DND-41 (cell line): ENCODE measurements around the gene MAGI3.

Experiments
- ATAC-seq: fragments of 200-7000 bp; cut with Tn5 transposase; 3 replicates; pipeline ENCODE4 v1.9.1; 2021; ENCODE audit warnings: low read depth; ENCODE audit not compliant: insufficient read depth
- DNase-seq: peaks from one replicate; pipeline ENCODE4 v3.0.0-alpha.2; 2020
- H2AFZ ChIP-seq: 2 replicates; pipeline ENCODE4 v1.6.0; 2012; ENCODE audit warnings: low read depth, low read length
- H3K27ac ChIP-seq: 2 replicates; pipeline ENCODE4 v1.5.1; 2012; ENCODE audit warnings: low read length, inconsistent platforms
- H3K27me3 ChIP-seq: fragments of 200-600 bp; sonication (generic); 2 replicates; pipeline ENCODE4 v1.6.0; 2012; ENCODE audit warnings: low read length, mild to moderate bottlenecking, inconsistent platforms; ENCODE audit not compliant: insufficient read depth, poor library complexity
- H3K36me3 ChIP-seq: 2 replicates; pipeline ENCODE4 v1.5.1; 2012; ENCODE audit warnings: low read length, inconsistent platforms; ENCODE audit not compliant: insufficient read depth
- H3K4me1 ChIP-seq: 2 replicates; pipeline ENCODE4 v1.5.1; 2012; ENCODE audit warnings: mild to moderate bottlenecking, low read length; ENCODE audit not compliant: insufficient read depth
- H3K4me2 ChIP-seq: 2 replicates; pipeline ENCODE4 v1.6.0; 2012; ENCODE audit warnings: mild to moderate bottlenecking, moderate library complexity, low read length, inconsistent platforms; ENCODE audit not compliant: insufficient read depth
- H3K4me3 ChIP-seq, 2 experiments: fragments of 200-600 bp in 1 of 2; shearing (Covaris generic) in 1 of 2; 2 replicates each; pipeline ENCODE4 v1.5.1; 2012 to 2016; ENCODE audit warnings: inconsistent platforms in 2 of 2, low read length in 2 of 2, mild to moderate bottlenecking in 2 of 2, low read depth in 1 of 2, moderate library complexity in 1 of 2
- H3K79me2 ChIP-seq: 2 replicates; pipeline ENCODE4 v1.6.0; 2012; ENCODE audit warnings: low read length, inconsistent platforms; ENCODE audit not compliant: insufficient read depth
- H3K9ac ChIP-seq: 2 replicates; pipeline ENCODE4 v1.6.0; 2012; ENCODE audit warnings: low read depth, mild to moderate bottlenecking, inconsistent platforms, low read length, moderate library complexity
- H3K9me3 ChIP-seq: 2 replicates; pipeline ENCODE4 v1.5.1; 2012; ENCODE audit warnings: low read length, moderate library complexity, mild to moderate bottlenecking, inconsistent platforms; ENCODE audit not compliant: insufficient read depth, severe bottlenecking
- H4K20me1 ChIP-seq: 2 replicates; pipeline ENCODE4 v1.6.0; 2012; ENCODE audit warnings: low read length; ENCODE audit not compliant: insufficient read depth
- EZH2 ChIP-seq: IDR thresholded peaks from 3 replicates; pipeline ENCODE4 v1.6.1; 2012; ENCODE audit warnings: borderline replicate concordance, low read depth, mild to moderate bottlenecking, moderate library complexity, low read length, inconsistent platforms; ENCODE audit not compliant: severe bottlenecking
- TF ChIP-seq, protein P1 (sequence below): IDR thresholded peaks from 2 replicates; pipeline ENCODE4 v1.5.1; 2012; ENCODE audit warnings: borderline replicate concordance, low read length, moderate library complexity, mild to moderate bottlenecking; ENCODE audit not compliant: poor library complexity, severe bottlenecking; ENCODE audit errors: extremely low read depth

The MAGI3 gene

GRCh38 chr1:113388017-113388620 lies 2.2 kb upstream of the MAGI3 start:
- H3K79me2 ChIP-seq, result peaks cover 13% of the 10 kb centered on the region
- no peak overlapping the region for H3K27ac ChIP-seq
- no peaks in the 10 kb centered on the region; the same call in 1 of the 2 replicates for H3K36me3 ChIP-seq
- no peak for DNase-seq
- no peaks in the 10 kb centered on the region for H3K27me3 ChIP-seq
- TF ChIP-seq, protein P1, sequence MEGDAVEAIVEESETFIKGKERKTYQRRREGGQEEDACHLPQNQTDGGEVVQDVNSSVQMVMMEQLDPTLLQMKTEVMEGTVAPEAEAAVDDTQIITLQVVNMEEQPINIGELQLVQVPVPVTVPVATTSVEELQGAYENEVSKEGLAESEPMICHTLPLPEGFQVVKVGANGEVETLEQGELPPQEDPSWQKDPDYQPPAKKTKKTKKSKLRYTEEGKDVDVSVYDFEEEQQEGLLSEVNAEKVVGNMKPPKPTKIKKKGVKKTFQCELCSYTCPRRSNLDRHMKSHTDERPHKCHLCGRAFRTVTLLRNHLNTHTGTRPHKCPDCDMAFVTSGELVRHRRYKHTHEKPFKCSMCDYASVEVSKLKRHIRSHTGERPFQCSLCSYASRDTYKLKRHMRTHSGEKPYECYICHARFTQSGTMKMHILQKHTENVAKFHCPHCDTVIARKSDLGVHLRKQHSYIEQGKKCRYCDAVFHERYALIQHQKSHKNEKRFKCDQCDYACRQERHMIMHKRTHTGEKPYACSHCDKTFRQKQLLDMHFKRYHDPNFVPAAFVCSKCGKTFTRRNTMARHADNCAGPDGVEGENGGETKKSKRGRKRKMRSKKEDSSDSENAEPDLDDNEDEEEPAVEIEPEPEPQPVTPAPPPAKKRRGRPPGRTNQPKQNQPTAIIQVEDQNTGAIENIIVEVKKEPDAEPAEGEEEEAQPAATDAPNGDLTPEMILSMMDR, result no peak
- no peak for TF ChIP-seq EZH2
- no peak overlapping the region for H2AFZ ChIP-seq
- no peak overlapping the region for H3K4me3 ChIP-seq
- peaks cover 35% of the 10 kb centered on the region for H3K4me1 ChIP-seq
- no peak overlapping the region for H3K4me2 ChIP-seq
- H3K9ac ChIP-seq, result no peak overlapping the region
- H4K20me1 ChIP-seq, result peaks cover 7% of the 10 kb centered on the region; the same call in 1 of the 2 replicates
- H3K9me3 ChIP-seq, result no peaks in the 10 kb centered on the region
- ATAC-seq, result no peak

- DNase-seq (peak; percentile 10), ATAC-seq (no peak)
- peak overlapping the region in 1 of 2 experiments; percentile 64; a peak in 2 of 4 replicates for H3K4me3 ChIP-seq
- H3K4me2 ChIP-seq, result peak overlapping the region; percentile 71
- no peak overlapping the region for H3K27ac ChIP-seq
- H3K9ac ChIP-seq, result peak overlapping the region; percentile 91; the same call in 1 of the 2 replicates
- no peaks in the 10 kb centered on the region for H3K9me3 ChIP-seq
- H3K4me1 ChIP-seq, result peaks cover 38% of the 10 kb centered on the region
- no peak for TF ChIP-seq EZH2
- H4K20me1 ChIP-seq, result peaks cover 7% of the 10 kb centered on the region; the same call in 1 of the 2 replicates
- peaks cover 13% of the 10 kb centered on the region for H3K79me2 ChIP-seq
- no peaks in the 10 kb centered on the region; the same call in 1 of the 2 replicates for H3K36me3 ChIP-seq
- peak overlapping the region; percentile 73; the same call in 1 of the 2 replicates for H2AFZ ChIP-seq
- no peaks in the 10 kb centered on the region for H3K27me3 ChIP-seq
Observed at GRCh38 chr1:113388621-113389358, 1.5 kb upstream of the MAGI3 start.

DNA sequence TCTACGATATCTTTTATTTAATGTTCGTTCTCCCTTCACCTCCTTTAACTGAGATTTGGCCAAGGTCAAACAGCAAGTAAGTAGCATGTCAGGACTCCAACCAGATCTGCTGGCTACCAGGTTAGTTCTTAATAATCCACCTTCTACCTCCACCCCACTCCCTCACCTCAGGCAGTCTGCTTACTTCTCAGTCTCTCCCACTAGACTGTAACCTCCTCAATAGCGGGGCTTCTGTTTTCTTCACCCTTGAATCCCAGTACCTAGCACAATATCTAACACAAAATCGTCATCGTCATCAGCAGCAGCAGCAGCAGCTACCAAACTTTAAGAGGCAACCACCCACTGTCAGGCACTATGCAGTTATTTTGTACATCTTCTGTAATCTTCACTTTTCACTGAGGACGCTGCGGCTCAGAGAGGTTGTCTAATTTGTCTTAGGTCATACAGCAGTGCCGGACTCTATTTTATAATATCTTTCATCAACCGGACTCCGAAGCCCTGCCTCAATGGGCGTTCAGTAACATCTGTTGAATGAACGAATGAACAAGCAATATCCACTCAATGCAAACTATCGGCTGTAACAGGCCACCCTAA lies 859 bp upstream of the MAGI3 start:
- peaks cover 42% of the 10 kb centered on the region for H3K4me1 ChIP-seq
- H3K9me3 ChIP-seq, result no peaks in the 10 kb centered on the region
- TF ChIP-seq EZH2, result no peak
- TF ChIP-seq, protein P1, result no peak
- peak overlapping the region; percentile 91 for H3K9ac ChIP-seq
- peak overlapping the region; percentile 73 for H2AFZ ChIP-seq
- peaks cover 7% of the 10 kb centered on the region; the same call in 1 of the 2 replicates for H4K20me1 ChIP-seq
- no peaks in the 10 kb centered on the region for H3K27me3 ChIP-seq
- DNase-seq, result no peak
- H3K79me2 ChIP-seq, result peaks cover 15% of the 10 kb centered on the region
- no peaks in the 10 kb centered on the region; the same call in 1 of the 2 replicates for H3K36me3 ChIP-seq
- H3K27ac ChIP-seq, result peak overlapping the region; percentile 69; the same call in 1 of the 2 replicates
- peak overlapping the region; percentile 71 for H3K4me2 ChIP-seq
- no peak for ATAC-seq
- H3K4me3 ChIP-seq, result peak overlapping the region; percentile 64 to 73; a peak in 3 of 4 replicates
